HG03103 (cell line): Measurements from ENCODE around the gene MIPOL1.

Experiments
- ATAC-seq: cut with Tn5 transposase; IDR thresholded peaks from one replicate; pipeline ENCODE4 v1.9.1; 2021; ENCODE audit warnings: low read depth; ENCODE audit not compliant: unreplicated experiment

Gene MIPOL1

DNA sequence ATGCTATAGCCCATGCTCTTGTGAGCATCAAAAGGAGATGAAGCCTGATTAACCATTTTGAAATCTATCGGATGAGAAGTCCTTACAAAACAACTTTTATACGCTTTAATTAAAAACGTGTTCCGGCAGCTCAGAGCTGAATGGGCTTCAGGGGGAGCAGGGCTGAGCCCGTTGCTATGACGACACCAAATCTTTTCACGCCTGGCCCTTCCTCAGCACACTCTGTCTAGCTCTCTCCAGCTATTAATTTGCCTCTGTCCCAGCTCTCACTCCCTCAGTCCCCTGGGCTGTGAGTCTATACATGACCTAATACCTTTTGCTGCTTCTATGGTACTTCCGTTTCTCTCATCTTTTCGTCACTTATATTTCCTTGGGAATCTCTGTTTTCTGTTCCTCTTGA is 381.5 kb downstream of the MIPOL1 start:
- no peak for ATAC-seq

DNA sequence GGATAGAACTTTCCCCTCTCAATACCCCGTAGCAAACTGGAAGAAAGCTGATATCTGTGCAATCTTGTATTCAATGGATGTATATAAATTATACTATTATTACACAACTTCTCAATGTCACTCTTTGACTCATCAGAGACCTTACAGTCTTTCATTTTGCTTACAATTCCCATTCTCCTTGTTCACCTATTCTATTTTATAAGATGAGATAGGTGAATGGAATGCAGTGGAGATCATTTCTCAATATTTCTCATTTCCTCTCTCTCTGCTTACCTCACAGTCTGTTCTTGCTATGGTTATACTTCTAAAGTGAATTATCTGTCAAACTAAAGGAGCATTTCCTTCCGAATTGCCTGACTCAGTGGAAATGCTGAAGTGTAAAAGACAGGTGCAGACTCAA is 382.4 kb downstream of the MIPOL1 start:
- ATAC-seq: no peak

DNA sequence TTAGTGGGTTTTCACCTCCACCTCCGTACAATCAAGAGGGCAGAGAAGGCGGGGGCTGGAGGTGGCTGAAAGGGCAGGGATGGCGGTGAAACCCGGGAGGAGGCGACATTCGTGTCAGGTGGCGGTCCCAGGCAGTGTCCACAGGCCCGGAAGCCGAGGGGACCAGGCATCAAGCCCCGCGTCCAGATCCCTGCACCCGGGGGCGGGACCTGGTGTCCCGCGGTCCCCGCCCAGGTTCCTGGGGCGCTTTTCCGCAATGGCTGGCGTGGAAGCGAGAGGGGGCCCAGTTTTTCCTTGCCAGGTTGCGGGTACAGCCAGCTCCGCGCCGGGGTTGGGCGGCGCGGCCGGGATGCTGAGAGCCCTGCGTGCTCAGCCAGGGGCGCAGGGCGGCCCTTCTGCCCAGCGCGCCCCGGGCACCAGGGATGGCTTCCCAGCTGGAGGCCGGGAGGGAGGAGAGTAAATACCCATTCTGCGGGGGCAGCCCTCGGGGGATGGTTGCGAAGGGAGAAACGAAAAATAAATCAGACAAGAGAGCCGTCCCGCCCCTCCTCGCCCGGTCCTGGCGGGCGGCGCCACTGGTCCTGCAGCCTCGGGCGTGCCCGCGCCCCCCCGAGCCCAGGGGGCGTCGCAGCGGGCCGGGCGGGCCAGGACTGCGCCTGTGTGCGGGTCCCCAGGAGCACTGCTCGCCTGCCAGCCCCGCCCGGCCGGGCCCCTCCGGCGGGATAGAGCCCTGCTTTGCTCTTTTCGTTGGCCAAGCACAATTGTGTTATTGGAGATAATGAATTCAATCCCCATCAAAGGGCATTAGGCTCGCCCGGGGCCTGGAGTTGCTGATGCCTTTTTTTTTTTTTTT is 385.8 kb downstream of the MIPOL1 start:
- no peak for ATAC-seq

DNA sequence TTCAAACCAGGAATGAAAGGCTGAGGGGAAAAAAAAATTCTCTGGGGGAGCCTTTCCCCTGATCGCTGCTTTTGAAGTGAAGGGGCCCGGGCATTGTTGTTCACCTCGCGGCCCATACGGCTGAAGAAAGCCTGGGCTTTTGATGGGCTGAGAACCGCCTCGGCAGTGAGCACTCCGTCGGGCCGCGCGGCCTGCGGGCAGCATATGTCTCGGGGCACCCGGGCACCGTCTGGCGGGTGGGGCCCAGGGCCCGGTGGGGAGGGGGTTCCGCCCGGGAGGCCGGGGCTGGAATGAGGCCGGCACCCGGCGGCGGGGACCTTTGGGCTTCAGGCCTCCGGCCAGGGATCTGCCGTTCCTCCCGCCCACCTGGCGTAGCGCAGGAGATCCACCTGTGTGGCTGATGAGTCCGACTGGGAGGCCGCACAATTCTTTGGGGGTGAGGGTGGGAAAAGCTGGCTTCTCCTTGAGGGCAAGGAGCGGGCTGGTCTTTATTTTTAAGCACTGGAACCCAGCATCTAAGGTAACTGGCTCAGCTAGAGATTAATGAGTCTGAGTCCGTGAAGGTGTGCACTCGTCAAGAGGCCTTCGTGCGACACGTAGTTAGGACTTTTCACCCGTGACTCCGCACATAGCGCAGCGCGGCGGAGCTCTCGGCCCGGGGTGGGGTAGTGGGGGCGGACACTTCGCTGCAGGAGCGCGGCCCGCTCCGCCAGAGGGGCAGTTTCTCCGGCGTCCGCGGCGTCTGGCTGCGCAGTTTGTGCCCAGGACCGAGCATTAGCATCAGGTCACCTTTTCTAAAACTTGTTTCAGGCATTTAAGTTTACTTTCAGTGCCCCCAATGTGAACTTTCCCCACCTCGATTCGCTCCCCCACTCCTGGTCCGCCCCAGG is 386.7 kb downstream of the MIPOL1 start:
- no peak for ATAC-seq

DNA sequence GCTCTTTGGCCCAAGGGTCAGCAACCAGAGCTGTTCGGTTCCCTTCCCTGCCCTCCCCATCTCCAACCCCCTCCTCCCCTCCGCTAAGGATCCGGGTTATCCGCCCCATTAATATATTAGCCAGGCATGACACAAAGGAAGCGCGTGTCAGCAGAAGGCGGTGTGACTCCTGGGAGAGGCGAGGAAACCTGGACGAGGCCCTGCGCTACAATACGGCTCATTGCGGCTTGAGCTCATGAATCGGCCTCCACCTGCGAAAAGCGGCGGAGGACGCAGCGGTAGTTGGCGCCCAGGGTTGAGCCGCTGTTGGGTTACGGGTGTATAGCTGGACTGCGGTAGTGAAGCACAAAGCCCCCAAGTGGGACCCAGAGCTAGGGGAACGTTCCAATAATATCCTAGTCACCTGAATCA is 387.4 kb downstream of the MIPOL1 start:
- no peak for ATAC-seq

DNA sequence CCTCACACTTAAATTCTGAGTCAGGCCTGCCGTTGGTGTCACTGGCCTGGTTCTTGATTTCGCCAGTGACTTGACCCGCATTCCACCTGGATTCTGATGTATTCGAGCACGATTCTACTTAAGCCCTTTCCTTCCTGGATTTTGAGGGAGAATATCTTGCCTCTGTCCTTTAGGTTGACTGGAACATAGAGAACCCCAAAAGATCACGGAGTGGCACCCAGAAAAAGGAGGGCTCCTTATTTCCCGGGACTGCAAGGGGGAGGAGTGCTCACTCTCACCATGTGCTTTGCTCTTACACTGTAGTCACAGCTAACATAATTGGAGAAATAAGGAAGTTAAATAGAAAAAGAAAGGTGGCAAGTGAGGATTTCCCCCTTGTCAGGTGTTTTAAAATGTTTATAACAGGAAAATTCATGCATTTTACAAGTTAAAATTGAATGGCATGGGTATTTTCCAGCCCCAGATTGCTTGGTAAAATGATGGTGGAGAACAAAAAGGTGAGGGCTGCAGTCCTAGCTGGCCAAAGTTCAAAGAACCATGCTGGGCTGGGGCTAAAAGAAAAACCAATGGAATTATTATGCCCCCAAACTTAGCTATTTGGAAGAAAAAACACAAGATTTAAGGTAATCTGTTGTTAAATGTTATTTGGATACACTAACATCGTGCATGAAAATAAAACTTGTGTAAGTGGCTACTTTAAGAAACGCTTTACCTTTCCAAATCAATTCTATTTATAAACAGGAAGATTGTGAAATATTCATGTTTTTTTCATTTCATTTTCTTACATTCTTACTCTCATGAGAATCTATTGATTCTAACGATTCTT is 388.4 kb downstream of the MIPOL1 start:
- no peak for ATAC-seq

DNA sequence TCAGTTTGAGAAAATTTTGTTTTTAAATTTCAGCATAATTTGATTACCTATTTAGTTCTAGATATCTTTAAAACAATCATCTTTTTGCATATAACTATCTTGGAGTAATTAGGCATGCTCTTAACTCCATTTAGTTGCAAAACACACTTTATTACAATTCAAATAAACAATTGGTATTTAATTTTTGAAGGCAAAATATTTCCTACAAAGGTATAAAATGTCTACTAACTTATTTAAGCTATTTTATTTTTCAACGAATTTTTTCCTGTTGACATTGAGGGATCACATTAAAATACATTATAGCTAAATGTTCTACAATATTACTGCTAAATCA is 389.0 kb downstream of the MIPOL1 start:
- ATAC-seq: no peak

DNA sequence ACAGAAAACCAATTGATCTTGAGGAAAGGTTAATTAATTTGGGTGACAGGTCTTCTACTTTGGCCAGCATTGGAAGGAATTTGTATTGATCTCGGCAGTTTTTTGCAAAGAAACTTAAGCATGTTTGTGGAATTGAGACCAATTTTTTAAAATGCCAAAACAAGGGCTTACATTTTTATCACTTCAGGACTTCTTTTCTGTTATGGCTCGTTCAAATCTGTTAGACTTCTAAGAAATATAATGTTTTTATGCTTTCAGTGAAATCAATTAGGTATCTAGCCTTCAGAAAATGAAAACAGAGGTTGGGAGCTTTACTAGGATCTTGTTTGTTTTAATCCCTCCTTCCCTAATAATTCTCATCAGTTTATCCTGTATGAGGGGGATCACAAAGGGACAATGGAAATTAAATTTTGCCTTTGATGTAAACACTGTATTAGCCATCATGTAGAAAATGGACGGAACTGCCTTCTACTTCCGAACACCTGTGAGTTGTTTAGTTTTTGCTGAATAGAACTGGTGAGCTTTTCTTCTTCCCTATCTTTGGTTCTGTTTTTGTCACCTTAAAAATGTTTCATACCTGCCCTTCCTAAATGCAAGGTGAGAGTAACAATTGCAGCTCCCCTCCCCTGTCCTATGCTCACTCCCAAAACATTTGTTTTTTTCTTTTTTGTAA is 389.5 kb downstream of the MIPOL1 start:
- no peak for ATAC-seq

DNA sequence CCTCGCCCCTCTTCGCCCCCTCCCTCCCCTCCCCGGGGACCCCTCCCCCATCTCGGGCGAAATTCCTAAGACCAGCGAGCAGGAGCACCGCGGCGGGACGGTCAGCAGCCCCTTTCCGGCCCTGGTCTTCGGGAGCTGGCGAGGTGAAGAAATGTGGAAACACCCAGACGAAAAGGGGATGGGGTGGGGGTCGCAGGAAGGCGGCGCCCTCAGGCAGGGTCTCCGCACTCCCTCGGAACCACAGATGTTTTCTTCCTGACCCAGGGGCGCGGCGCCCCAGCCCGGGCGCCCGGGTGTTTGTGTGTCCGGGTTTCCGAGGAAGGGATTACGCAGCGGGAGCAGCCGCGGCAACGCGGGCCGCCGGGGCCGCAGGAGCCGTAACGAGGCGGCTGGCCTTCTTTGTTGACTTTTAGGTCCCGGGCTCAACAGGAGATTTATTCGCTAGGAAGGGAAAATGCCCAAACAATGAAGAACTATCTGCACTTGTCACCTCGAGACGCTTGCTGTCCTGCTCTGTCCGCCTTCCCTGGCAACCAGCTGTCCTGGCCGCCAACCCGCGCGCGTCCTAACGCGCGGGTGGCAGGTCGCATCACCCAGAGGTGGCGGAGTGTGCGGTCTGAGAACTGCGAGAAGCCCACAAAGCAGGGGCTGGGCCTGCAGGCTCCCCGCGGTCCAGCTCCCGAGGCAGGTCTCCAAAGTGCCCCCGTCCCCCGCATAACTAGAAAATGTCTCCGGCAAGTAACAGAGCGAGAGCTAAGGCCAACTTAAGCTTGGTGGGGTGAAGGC is 390.3 kb downstream of the MIPOL1 start:
- no peak for ATAC-seq

DNA sequence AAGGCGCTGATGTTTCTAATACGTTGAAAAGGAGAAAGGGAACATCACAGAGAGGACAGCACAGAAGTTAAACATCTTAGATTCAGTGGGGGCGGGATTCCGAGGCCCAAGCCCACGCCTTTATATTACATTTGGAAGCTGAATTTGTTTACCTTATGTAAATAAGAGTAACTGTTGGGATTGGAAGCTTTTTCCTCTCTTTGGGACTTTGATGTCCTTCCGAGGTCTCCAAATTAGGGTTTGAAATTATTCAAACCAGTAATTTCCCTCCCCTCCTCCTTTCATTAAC is 390.9 kb downstream of the MIPOL1 start:
- no peak for ATAC-seq

DNA sequence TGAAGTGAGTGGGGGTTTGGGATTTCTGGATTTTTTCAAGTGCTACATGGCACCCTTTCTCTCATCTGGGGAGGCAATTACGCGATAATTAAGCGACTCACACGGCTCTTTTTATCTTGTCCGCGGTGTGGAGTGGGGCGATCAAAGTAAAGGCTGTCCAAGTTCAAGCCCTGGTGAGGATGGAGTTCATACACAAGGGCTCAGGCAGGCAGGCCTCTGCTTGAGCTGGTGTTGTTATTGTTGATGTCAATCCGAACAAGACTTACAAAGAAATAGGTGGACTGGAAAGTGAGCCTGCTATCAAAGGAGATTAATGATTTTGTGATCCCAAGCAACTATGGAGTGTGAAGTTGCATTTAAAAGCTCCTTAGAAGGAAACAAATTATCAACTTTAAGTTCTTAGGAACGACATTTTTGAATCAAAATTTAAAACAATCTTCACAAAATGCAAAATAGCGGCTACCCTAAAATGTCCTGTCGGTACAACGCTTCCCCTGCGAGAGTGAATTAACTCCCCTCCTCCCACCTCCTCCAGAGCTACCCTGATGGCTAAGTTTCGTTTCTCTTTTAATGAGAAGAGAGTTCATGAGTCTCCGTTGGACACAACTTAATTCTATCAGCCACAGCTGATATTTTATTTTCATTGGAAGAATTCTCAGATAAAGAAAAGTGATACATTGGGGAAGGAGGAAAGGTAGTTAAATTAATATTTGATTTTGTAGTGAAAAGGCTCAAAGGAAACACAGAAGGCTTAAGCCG is 391.4 kb downstream of the MIPOL1 start:
- no peak for ATAC-seq

DNA sequence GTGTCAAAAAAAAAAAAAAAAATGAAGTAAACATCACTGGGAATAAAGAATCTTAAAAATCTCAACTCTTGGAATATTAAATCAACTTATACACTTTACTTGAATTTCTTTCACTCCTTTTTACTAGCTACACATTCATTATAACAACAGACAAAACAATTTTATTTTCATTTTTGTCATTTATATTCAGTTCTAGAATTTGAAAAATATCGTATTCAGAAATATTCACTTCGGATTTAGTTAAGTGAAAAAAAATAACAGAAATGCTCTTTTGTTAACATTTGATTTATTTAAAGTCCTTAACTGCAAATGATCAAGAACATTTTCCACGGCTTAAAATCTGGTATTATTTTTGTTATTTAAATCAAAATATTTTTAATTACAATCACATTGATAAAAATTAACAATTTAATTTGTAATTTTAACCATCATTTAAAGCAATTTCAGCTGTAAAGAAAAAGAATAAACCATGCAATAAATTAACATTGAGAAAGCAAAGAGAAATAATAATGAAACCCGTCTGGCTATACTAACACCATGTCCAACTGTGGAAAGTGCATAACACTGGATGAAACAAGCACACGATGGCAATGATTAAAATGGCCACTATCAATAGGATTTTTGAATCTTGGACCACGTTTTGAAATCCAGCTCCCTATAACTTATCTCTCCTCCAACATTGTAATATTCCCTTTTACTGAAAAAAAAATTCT is 392.1 kb downstream of the MIPOL1 start:
- no peak for ATAC-seq

DNA sequence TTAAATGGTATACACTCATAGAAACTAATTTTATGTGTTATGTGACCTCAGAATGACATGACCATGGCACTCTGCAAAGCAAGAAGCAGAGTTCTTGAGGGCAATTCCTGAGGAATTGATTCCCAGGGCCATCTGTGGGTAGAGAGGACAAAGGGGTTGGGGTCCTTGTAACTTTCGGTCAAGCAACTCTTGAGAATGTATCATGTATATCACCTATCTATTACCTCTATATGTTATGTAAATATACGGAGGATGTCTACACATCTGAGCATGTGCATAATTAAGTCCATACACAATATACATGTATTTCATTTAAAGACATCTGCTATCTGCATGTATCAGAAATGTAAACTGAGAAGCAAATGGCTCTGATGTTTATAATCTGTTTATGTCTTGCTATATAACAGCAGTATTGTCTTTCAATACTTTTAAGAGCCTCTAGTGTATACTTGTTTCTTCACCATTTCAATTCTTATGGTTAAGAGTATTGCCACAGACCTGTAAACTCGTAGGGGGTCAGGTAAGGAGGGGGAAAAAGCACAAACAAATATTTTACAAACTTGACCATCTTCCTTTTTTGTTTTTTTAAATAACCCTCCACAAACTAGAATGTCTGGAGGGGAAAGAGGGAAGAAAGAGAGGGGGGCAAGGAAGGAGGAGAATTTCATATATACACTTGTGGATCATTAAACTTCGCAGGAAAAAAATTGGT is 392.8 kb downstream of the MIPOL1 start:
- no peak for ATAC-seq

DNA sequence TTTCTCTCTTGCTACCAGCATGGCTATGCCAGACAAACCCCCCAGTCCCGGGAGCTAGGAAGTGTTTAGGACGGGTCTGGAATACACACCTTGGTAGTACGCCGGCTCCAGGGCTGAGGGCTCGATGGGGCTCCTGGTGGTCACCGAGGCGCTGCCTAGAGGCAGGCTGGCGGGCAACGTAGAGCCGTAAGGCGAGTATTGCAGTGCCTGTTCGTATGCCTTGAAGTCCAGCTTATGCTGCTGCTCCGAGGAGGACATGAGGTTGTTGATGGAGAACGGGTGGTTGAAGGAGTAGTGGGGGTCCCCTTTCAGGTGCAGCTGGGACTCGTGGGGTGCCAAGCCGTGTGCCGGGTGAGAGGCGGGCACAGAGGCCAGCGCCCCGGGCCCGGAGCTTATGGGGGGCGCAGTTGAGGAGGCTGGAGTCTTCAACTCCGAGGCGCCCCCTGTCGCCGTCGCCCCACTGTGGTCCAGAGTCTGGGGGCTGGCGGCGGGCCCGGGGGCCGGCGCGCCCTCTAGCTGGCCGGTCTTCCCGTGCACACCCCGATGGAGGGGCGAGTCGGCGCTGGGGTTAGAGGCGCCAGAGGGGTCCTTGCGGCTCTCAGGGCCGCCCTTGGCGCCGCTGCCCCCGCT is 393.7 kb downstream of the MIPOL1 start:
- no peak for ATAC-seq

DNA sequence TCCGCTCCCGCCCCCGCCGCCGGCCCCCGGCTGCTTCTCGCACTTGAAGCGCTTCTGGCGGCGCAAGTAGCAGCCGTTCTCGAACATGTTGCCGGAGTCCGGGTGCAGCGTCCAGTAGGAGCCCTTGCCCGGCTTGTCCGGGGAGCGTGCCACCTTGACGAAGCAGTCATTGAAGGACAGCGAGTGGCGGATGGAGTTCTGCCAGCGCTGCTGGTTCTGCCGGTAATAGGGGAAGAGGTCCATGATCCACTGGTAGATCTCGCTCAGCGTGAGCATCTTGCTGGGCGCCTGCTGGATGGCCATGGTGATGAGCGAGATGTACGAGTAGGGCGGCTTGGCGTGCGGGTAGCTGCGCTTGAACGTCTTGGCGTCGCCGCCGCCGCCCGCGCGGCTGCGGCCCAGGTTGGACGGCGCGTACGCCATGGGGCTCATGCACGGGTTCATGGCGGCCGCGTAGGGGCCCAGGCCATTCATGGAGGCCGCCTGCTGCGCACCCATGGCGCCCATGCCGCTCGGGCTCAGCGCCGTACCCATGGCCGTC is 394.3 kb downstream of the MIPOL1 start:
- no peak for ATAC-seq

DNA sequence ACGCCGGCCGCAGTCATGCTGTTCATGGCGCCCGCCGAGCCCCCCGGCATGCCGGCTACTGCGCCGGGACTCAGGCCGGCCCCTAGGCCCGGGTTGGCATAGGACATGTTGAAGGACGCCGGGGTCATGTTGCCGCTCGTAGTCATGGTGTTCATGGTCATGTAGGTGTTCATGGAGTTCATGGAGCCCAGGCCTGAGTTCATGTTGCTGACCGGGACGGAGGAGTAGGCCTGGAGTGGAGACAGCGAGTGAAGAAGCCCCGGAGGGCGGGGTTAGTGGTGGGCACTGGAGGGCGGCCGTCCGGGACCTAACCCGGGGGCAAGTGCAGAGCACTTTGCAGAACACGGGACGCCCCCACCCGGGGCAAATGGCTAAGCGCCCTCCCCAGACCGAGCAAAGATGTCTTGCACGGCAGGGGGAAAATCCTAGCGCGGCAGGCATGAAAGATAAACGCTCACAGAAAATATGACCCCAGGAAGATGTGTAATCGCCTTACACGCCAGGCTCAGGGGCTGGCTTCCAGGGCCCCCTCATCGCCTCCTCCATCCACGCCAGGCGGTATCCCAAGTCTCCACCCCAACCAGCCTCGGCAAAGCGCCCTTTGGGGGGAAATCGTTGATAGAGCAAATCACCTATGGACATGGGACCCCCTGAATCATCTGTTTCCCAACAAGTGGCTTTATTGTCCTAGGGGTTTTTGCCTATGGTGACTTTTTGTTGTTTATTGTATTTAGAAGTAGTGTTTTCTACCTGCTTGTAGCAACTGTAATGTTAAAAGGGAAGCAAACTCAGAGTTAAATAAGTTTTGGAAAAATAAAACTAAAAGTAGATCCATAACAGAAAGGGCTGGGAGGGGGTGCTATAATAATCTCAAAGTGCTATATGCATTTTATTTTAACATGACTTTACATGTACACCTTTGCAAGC is 395.0 kb downstream of the MIPOL1 start:
- no peak for ATAC-seq
